Measurements from ENCODE around the gene IDH2. TPM values are rescaled to one million over a fixed set of nuclear protein-coding genes. Genes with fewer than 3 reads are reported as not detected.
A peak's percentile ranks its signal among the peaks of the same experiment; 100 is the strongest.

The IDH2 gene
- total and polyA plus RNA-seq, 2 of the 4 experiments (the other 2 are of a cell fraction) = 84.9 to 118 TPM

DNA sequence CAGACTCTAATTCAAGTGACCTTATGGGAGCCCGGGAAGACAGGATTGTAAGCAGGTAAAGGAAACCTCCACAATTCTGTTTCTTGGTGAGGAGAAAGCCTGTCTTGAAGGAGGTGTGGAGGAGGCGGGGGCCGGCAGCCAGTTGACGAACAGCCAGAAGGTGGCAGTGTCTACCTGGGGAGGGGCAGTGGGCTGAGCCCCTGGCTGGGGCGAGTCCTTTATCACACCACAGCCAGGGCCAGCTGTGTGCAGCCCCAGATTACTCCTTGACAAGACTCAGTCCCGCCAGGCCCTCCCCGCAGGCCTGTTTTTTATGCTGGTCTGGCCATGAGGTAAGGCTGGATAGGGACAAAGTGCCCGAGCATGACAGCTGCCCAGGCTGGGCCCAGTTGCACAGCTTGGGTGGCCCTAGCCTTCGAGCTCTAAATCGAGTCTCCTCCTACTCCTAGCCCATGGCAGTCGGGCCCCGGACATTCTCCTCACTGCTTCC is 40.9 kb upstream of the IDH2 start:
- Histone ChIP-seq H3K36me3 (ENCODE audit: control insufficient read depth, insufficient read depth, low read length) (no peaks in the 10 kb centered on the region), H3K27ac (ENCODE audit: insufficient read depth, low read length) (no peak overlapping the region), H3K56ac (ENCODE audit: extremely low read depth, insufficient read depth, low read length) (no peak overlapping the region), H3K9me3 (ENCODE audit: control insufficient read depth, insufficient read depth, low read length) (no peaks in the 10 kb centered on the region), H4K20me1 (ENCODE audit: insufficient read depth, low read length) (no peaks in the 10 kb centered on the region), H2AFZ (replicated peaks; ENCODE audit: low read length, poor library complexity) (peak overlapping the region; percentile 89), H3K14ac (replicated peaks; ENCODE audit: low read depth, low read length) (peak overlapping the region; percentile 68; the same call in 1 of the 2 replicates), H3K9me1 (ENCODE audit: insufficient read depth, low read length) (no peaks in the 10 kb centered on the region), H4K8ac (ENCODE audit: low read depth in 2 of 2, low read length in 2 of 2) (peak overlapping the region; percentile 16 to 71; a peak in 2 of 4 replicates), H2AK5ac (ENCODE audit: low read depth, low read length) (peak overlapping the region; percentile 15; the same call in 1 of the 2 replicates), H2BK20ac (ENCODE audit: low read depth, low read length) (0 out of 2 replicates have a peak overlapping the region, but pooled peaks have one; percentile 5), H3K23ac (ENCODE audit: low read depth, low read length) (0 out of 2 replicates have a peak overlapping the region, but pooled peaks have one; percentile 4), H3K4me2 (ENCODE audit: low read depth, low read length) (no peak overlapping the region), H3K9ac (ENCODE audit: low read depth, low read length) (no peak overlapping the region), H3K79me1 (ENCODE audit: low read depth in 1 of 2, low read length in 2 of 2) (no peaks in the 10 kb centered on the region), H3K18ac (ENCODE audit: low read depth, low read length) (no peak overlapping the region), H2BK120ac (ENCODE audit: low read depth, low read length) (peak overlapping the region; percentile 58), H3K4me1 (ENCODE audit: control insufficient read depth, insufficient read depth, low read length) (peaks cover 6% of the 10 kb centered on the region), H4K91ac (ENCODE audit: insufficient read depth, low read depth, low read length) (peak overlapping the region; percentile 41; the same call in 1 of the 2 replicates), H2BK15ac (ENCODE audit: low read depth, low read length) (peak overlapping the region; percentile 51; the same call in 1 of the 3 replicates), H3K4me3 (ENCODE audit: insufficient read depth, low read depth, low read length) (no peak overlapping the region), H2AK9ac (replicated peaks; ENCODE audit: low read depth, low read length, poor library complexity) (peak overlapping the region; percentile 88), H3K27me3 (ENCODE audit: control insufficient read depth, insufficient read depth, low read length) (no peaks in the 10 kb centered on the region; the same call in 1 of the 2 replicates), H4K5ac (ENCODE audit: low read depth, low read length) (peak overlapping the region; percentile 75; the same call in 1 of the 2 replicates), H2BK5ac (ENCODE audit: low read depth, low read length, poor library complexity, severe bottlenecking) (no peak overlapping the region), H3K4ac (ENCODE audit: low read depth, low read length) (peak overlapping the region; percentile 2; the same call in 1 of the 2 replicates)
- ATAC-seq (ENCODE audit: low read depth) (peak; percentile 85), DNase-seq (peak; percentile 33)
- CTCF ChIA-PET = interaction anchor here (1.2 kb wide), 1 partner anchor 78 kb away, joined by 7 read pairs; no protein-coding TSS in a partner anchor
- dilution Hi-C loops (cut with HindIII; ENCODE audit: low sequenced_read_pairs, unreplicated experiment) = no loop called here
- 57% methylated on average over 1 of the region's 12 CpGs; no CpG with 5 or more reads in 1 of the 2 experiments for WGBS, 2 experiments (ENCODE audit: extremely low coverage in 2 of 2, insufficient read length in 1 of 2)
- no TSS peak for BruUV-seq (replicated peaks)
- intact Hi-C loops (cut with micrococcal nuclease) = no loop called here
- in situ Hi-C loops (cut with MboI; ENCODE audit: low sequenced_read_pairs) = no loop called here
- TF ChIP-seq RAD21 (IDR thresholded peaks at IDR 0.05; ENCODE audit: low read length) (peak; percentile 66), SMC3 (IDR thresholded peaks at IDR 0.05; ENCODE audit: low read depth, low read length) (peak; percentile 38), CHD1 (IDR thresholded peaks at IDR 0.05; ENCODE audit: low read depth, low read length) (no peak), MAZ (IDR thresholded peaks at IDR 0.05; ENCODE audit: borderline replicate concordance, low read depth, low read length) (peak; percentile 23; the same call in 1 of the 2 replicates), CEBPB (IDR thresholded peaks at IDR 0.05; ENCODE audit: low read depth, low read length) (no peak)
- TF ChIP-seq, protein P1, sequence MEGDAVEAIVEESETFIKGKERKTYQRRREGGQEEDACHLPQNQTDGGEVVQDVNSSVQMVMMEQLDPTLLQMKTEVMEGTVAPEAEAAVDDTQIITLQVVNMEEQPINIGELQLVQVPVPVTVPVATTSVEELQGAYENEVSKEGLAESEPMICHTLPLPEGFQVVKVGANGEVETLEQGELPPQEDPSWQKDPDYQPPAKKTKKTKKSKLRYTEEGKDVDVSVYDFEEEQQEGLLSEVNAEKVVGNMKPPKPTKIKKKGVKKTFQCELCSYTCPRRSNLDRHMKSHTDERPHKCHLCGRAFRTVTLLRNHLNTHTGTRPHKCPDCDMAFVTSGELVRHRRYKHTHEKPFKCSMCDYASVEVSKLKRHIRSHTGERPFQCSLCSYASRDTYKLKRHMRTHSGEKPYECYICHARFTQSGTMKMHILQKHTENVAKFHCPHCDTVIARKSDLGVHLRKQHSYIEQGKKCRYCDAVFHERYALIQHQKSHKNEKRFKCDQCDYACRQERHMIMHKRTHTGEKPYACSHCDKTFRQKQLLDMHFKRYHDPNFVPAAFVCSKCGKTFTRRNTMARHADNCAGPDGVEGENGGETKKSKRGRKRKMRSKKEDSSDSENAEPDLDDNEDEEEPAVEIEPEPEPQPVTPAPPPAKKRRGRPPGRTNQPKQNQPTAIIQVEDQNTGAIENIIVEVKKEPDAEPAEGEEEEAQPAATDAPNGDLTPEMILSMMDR (conservative IDR thresholded peaks at IDR 0.05; ENCODE audit: low read depth, low read length) = peak; percentile 54
- POLR2A ChIA-PET (ENCODE audit: unreplicated experiment) = no interaction called here
